Thoracic aorta (tissue), 2 donors: Measurements from ENCODE around the gene TUB. TPM values are rescaled to one million over a fixed set of nuclear protein-coding genes. Genes with fewer than 3 reads are reported as not detected.

ENCODE experiments used
- ATAC-seq: fragments of 150-250 bp; one replicate; pipeline ENCODE4 v1.8.0; 2017; ENCODE audit warnings: low read depth; ENCODE audit not compliant: insufficient number of reproducible peaks, low FRiP score
- DNase-seq: peaks from one replicate; pipeline ENCODE4 v3.0.0-alpha.2; 2020; ENCODE audit warnings: low spot score
- H3K27ac ChIP-seq, 2 donors: fragments of 200-600 bp; sonication (generic); 1 replicate in 1 of 2; 2 replicates in 1 of 2; pipeline ENCODE4 v1.5.1; 2016; ENCODE audit warnings: mild to moderate bottlenecking in 2 of 2, moderate library complexity in 2 of 2
- H3K27me3 ChIP-seq: fragments of 200-600 bp; sonication (generic); replicated peaks from 2 replicates; pipeline ENCODE4 v1.6.0; 2016; ENCODE audit warnings: mild to moderate bottlenecking; ENCODE audit not compliant: insufficient read depth
- H3K36me3 ChIP-seq: fragments of 200-600 bp; sonication (generic); one replicate; pipeline ENCODE4 v1.5.1; 2016
- H3K4me1 ChIP-seq, 2 donors: fragments of 200-600 bp; sonication (generic); 1 replicate in 1 of 2; 2 replicates in 1 of 2; pipeline versions ENCODE4 v1.5.1 to v1.6.0; 2016; ENCODE audit warnings: low read depth in 2 of 2, mild to moderate bottlenecking in 1 of 2; ENCODE audit not compliant: control insufficient read depth in 1 of 2
- H3K4me3 ChIP-seq: fragments of 200-600 bp; sonication (generic); 2 replicates; pipeline ENCODE4 v1.5.1; 2016; ENCODE audit warnings: mild to moderate bottlenecking
- H3K9me3 ChIP-seq: fragments of 200-600 bp; sonication (generic); 2 replicates; pipeline ENCODE4 v1.5.1; 2016
- total RNA-seq, 2 donors: library from RNA; depleted of rRNA; stranded (reverse); fragments of >200 nt; gene quantifications; one replicate each; pipeline versions ENCODE4 v1.1.0 to v1.2.3, GENCODE V29; 2016
- TF ChIP-seq, protein P1 (sequence below): fragments of 200-600 bp; sonication (generic); IDR thresholded peaks from one replicate; pipeline ENCODE4 v1.5.1; 2019; ENCODE audit warnings: antibody characterized with exemption

Gene TUB
- total RNA-seq, 2 donors from 2014 or later: 6.9 to 8.9 TPM

DNA sequence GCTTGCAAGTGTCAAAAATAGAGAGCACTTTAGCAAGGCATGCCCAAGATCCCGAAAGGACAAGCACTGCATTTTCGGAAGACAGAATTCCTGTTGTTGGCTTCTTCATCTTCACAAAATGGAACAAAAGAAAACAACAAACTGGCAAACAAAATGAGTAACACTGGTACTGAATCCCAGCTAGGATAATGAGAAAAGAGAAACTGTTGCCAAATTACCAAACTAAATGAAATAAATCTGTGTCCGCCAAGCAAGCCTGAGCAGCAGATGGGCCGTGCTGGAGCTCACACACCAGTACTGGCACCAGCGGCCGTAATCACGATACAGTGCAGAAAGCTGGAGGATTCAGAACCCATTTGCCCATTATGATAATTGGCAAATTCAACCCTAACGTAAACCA is 30.6 kb downstream of the TUB start:
- no peak for DNase-seq
- Histone ChIP-seq H3K36me3 (no peaks in the 10 kb centered on the region), H3K4me3 (no peak overlapping the region), H3K9me3 (peaks cover 9% of the 10 kb centered on the region), H3K27me3 (no peaks in the 10 kb centered on the region), H3K27ac (no peak overlapping the region), H3K4me1 (no peaks in the 10 kb centered on the region)
- TF ChIP-seq, protein P1, sequence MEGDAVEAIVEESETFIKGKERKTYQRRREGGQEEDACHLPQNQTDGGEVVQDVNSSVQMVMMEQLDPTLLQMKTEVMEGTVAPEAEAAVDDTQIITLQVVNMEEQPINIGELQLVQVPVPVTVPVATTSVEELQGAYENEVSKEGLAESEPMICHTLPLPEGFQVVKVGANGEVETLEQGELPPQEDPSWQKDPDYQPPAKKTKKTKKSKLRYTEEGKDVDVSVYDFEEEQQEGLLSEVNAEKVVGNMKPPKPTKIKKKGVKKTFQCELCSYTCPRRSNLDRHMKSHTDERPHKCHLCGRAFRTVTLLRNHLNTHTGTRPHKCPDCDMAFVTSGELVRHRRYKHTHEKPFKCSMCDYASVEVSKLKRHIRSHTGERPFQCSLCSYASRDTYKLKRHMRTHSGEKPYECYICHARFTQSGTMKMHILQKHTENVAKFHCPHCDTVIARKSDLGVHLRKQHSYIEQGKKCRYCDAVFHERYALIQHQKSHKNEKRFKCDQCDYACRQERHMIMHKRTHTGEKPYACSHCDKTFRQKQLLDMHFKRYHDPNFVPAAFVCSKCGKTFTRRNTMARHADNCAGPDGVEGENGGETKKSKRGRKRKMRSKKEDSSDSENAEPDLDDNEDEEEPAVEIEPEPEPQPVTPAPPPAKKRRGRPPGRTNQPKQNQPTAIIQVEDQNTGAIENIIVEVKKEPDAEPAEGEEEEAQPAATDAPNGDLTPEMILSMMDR: no peak
- no peak for ATAC-seq

DNA sequence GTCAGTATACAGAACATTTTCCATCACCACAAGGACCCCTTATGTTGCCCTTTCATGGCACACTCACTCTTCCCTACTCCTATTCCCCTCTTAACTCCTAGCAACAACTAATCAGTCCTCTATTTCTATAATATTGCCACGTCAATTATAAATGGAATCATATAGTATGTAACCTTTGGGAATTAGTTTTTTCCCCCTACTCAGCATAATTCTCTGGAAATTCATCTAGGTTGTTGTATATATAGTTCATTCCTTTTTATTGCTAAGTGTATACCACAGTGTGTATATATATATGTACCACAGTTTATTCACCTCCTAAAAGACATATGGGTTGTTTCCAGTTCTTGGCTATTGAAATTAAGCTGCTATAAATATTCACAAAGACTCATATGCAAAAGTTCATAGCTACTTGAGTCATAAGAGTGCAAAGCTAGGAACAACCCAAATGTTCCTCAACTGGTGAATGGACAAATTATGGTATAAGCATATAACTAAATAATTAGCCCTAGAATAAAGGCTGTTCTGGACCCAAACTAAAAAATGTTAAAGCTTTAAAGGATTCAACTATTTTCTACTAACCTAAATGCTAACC is 41.3 kb downstream of the TUB start:
- no peaks in the 10 kb centered on the region for H3K4me1 ChIP-seq
- TF ChIP-seq, protein P1: no peak
- peaks cover 2% of the 10 kb centered on the region for H3K36me3 ChIP-seq
- H3K9me3 ChIP-seq: no peaks in the 10 kb centered on the region
- no peak for DNase-seq
- ATAC-seq: no peak
- H3K4me3 ChIP-seq: no peak overlapping the region
- no peak overlapping the region for H3K27ac ChIP-seq
- H3K27me3 ChIP-seq: no peaks in the 10 kb centered on the region

DNA sequence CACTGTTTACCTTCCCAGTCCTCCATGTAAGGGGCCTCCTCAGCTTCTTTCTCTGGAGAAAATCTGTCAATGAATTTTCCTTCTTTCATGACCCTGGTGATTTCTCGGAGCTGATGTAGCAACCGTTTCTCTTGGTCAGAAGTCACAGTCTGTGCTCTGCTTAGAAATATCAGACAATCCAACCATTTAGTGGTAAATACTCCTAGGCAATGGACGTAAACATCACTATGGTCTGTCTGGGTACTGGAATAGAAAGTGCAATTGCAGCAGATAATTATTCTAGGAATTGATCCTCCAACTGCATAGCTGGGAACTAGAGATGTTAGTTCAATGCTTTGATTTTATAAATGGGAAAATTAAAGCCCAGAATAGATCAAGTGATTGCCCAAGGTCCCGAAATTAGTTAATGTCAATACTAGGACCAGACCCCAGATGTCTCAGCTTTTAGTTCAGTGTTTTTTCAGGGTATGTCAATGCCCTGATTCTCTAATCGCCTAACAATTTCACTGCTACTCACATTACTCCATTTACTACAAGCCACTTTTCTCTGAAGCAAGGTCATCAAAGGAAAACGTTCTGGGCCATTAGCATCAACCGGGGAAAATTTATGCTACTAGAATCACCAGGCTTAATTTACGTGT is 45.8 kb downstream of the TUB start:
- Histone ChIP-seq H3K4me3 (no peak overlapping the region), H3K36me3 (no peaks in the 10 kb centered on the region), H3K27ac (no peak overlapping the region), H3K4me1 (no peaks in the 10 kb centered on the region), H3K27me3 (no peaks in the 10 kb centered on the region), H3K9me3 (no peaks in the 10 kb centered on the region)
- TF ChIP-seq, protein P1: no peak
- DNase-seq: no peak
- no peak for ATAC-seq

DNA sequence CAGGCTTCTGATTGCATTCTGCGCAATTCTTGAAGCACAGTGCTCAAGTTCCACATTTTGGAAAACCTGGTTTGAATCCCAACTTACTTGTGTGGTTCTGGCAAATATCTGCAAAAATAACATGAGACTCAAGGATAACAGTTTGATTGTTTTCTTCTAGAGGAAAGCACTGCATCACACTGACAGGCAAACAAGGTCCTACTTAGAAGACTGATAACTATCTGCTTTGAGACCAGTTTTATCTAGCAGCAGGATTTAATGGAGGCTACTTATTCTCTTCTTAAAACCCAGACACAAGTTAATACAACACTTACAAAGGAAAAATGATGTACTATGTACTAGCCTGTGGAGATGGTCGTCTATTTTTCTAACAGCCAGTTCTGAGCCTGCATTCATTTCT is 46.4 kb downstream of the TUB start:
- Histone ChIP-seq H3K27me3 (no peaks in the 10 kb centered on the region), H3K9me3 (no peaks in the 10 kb centered on the region), H3K4me3 (no peak overlapping the region), H3K36me3 (no peaks in the 10 kb centered on the region), H3K27ac (no peak overlapping the region), H3K4me1 (no peaks in the 10 kb centered on the region)
- DNase-seq: no peak
- no peak for ATAC-seq
- TF ChIP-seq, protein P1: no peak

DNA sequence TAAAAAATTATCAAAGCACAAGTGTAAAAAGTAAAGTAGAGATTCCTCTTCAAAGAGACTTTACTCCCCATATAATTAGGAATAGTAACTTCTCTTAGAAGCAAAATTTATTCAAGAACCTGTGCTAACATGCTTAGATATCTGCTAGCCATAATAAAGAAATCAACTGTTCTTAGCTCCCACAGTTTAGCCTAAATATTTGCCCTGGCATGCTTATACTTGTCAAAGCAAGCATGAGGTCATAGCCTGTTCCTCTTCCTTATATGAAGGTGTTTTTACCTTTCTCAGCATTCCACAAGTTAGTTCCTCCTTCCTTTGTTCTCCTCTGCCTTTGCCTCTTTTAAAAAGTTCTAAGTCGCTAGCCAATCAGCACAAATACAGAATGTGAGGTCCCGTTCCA is 57.5 kb downstream of the TUB start:
- H3K27ac ChIP-seq: no peak overlapping the region
- no peaks in the 10 kb centered on the region for H3K36me3 ChIP-seq
- no peaks in the 10 kb centered on the region for H3K4me1 ChIP-seq
- no peak for DNase-seq
- TF ChIP-seq, protein P1: no peak
- no peaks in the 10 kb centered on the region for H3K27me3 ChIP-seq
- H3K4me3 ChIP-seq: no peak overlapping the region
- H3K9me3 ChIP-seq: no peaks in the 10 kb centered on the region
- ATAC-seq: no peak
